ENCODE measurements around the gene ZNF587B. TPM values are rescaled to one million over a fixed set of nuclear protein-coding genes. Genes with fewer than 3 reads are reported as not detected.
"Not testable (repeated sequence)": the region's sequence is repeated elsewhere in the genome, so short reads cannot be mapped to it uniquely, and the experiment has no call there.

Gene ZNF587B
- total RNA-seq, 3 donors from 2014 or later (not counting 1 experiment from before 2014, with no cell fraction given) = 23.4 to 25.7 (median 23.9) TPM

DNA sequence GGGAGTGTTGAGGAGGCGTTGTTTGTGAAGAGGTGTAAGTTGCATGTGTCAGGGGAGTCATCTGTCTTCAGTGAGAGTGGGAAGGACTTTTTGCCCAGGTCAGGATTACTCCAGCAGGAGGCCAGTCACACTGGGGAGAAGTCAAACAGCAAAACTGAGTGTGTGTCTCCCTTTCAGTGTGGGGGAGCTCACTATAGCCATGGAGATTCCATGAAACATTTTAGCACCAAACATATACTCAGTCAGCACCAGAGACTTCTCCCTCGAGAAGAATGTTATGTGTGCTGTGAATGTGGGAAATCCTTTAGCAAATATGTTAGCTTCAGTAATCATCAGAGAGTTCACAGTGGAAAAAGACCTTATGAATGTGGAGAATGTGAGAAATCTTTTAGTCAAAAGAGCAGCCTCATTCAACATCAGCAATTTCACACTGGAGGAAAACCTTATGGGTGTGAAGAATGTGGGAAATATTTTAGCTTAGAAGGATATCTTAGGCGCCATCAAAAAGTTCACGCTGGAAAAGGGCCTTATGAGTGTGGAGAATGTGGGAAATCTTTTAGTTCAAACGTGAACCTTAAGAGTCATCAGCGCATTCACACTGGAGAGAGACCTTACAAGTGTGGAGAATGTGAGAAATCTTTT lies 11.1 kb downstream of the ZNF587B start:
- no peaks in the 10 kb centered on the region for H3K36me3 Mint-ChIP-seq
- H3K9me3 Mint-ChIP-seq = no peaks in the 10 kb centered on the region
- TF ChIP-seq, protein P1, sequence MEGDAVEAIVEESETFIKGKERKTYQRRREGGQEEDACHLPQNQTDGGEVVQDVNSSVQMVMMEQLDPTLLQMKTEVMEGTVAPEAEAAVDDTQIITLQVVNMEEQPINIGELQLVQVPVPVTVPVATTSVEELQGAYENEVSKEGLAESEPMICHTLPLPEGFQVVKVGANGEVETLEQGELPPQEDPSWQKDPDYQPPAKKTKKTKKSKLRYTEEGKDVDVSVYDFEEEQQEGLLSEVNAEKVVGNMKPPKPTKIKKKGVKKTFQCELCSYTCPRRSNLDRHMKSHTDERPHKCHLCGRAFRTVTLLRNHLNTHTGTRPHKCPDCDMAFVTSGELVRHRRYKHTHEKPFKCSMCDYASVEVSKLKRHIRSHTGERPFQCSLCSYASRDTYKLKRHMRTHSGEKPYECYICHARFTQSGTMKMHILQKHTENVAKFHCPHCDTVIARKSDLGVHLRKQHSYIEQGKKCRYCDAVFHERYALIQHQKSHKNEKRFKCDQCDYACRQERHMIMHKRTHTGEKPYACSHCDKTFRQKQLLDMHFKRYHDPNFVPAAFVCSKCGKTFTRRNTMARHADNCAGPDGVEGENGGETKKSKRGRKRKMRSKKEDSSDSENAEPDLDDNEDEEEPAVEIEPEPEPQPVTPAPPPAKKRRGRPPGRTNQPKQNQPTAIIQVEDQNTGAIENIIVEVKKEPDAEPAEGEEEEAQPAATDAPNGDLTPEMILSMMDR (IDR thresholded peaks at IDR 0.05) = no peak
- 97% methylated on average over 4 of the region's 6 CpGs for WGBS (ENCODE audit: insufficient coverage)
- DNase-seq (no peak), ATAC-seq (no peak)
- no peak overlapping the region for H3K4me3 Mint-ChIP-seq
- no peak overlapping the region for H3K27ac Mint-ChIP-seq
- Histone ChIP-seq H3K27me3 (ENCODE audit: control insufficient read depth, insufficient read depth, low read length) (no peaks in the 10 kb centered on the region), H3K36me3 (ENCODE audit: control insufficient read depth, insufficient read depth, low read length) (peaks cover 13% of the 10 kb centered on the region), H3K9me3 (ENCODE audit: control insufficient read depth, insufficient read depth, low read length) (no peaks in the 10 kb centered on the region), H3K4me1 (ENCODE audit: control insufficient read depth, insufficient read depth, low read length) (peaks cover 8% of the 10 kb centered on the region), H3K4me3 (ENCODE audit: low read length) (no peak overlapping the region), H3K27ac (ENCODE audit: low read length) (no peak overlapping the region)
- intact Hi-C loops (cut with micrococcal nuclease) = no loop called here
- H3K4me1 Mint-ChIP-seq = peaks cover 9 to 18% of the 10 kb centered on the region in 2 donors
- no peaks in the 10 kb centered on the region for H3K27me3 Mint-ChIP-seq (ENCODE audit: low read depth in 2 of 2)

DNA sequence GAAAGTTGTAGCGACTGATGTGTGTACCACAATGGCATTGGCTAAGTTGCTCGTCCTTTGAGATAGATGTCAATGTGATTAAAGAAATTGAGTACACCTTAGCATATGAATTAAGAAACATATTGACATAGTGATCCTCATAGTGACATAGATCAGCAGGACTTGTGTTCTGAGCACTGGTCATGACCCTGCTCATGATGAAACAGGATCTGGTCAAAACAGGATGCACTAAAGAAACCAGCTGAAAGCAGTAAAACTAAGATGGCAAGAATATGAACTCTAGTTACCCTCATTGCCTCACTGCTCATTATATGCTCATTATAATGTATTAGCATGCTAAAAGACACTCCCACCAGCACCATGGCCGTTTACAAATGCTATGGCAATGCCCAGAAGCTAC lies 17.1 kb downstream of the ZNF587B start:
- H3K9me3 ChIP-seq (ENCODE audit: control insufficient read depth, insufficient read depth, low read length); H3K27ac ChIP-seq (ENCODE audit: low read length); H3K36me3 ChIP-seq (ENCODE audit: control insufficient read depth, insufficient read depth, low read length); ATAC-seq; DNase-seq; H3K4me3 ChIP-seq (ENCODE audit: low read length); intact Hi-C loops (cut with micrococcal nuclease); H3K9me3 Mint-ChIP-seq; H3K27me3 Mint-ChIP-seq (ENCODE audit: low read depth in 2 of 2); H3K27me3 ChIP-seq (ENCODE audit: control insufficient read depth, insufficient read depth, low read length); H3K36me3 Mint-ChIP-seq; H3K4me3 Mint-ChIP-seq; H3K27ac Mint-ChIP-seq: not testable (repeated sequence)
- peaks cover 18% of the 10 kb centered on the region for H3K4me1 ChIP-seq (ENCODE audit: control insufficient read depth, insufficient read depth, low read length)
- peaks cover 23 to 24% of the 10 kb centered on the region in 2 donors for H3K4me1 Mint-ChIP-seq
- WGBS (ENCODE audit: insufficient coverage) = 50% methylated on average over 2 of the region's 3 CpGs

DNA sequence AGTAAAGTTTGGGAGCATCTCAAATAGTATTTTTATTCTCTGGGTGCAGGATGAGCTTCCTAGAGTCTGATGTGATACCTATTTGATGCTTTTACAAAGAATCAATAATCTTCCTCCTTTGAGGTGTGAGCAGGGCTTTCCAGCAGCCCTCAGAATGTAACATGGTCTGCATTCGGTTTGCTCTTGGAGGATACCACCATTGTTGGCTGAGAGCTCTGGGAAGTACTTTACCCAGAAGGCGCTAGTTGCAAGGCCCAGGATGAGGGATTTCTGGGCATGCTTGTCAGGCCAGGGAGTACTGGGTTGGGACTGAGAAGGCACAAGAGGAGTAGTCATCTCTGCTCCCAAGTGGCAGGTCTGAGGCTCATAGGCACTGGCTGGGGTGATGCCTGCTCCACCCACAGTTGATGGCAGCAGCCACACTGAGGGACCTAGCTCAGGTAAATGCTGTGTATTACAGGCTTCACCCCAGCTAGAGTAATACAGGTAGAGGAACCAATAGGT lies 19.1 kb downstream of the ZNF587B start:
- not testable (repeated sequence) for H3K36me3 ChIP-seq (ENCODE audit: control insufficient read depth, insufficient read depth, low read length); DNase-seq; H3K9me3 Mint-ChIP-seq; H3K27me3 ChIP-seq (ENCODE audit: control insufficient read depth, insufficient read depth, low read length); ATAC-seq; H3K9me3 ChIP-seq (ENCODE audit: control insufficient read depth, insufficient read depth, low read length); H3K4me3 Mint-ChIP-seq; H3K36me3 Mint-ChIP-seq; H3K27me3 Mint-ChIP-seq (ENCODE audit: low read depth in 2 of 2)
- H3K4me1 ChIP-seq (ENCODE audit: control insufficient read depth, insufficient read depth, low read length) = peaks cover 18% of the 10 kb centered on the region
- intact Hi-C loops (cut with micrococcal nuclease) = loop anchor here (1.0 to 2.0 kb wide), 2 partner anchors 30 to 39 kb away; no protein-coding TSS in a partner anchor
- H3K27ac Mint-ChIP-seq = peak overlapping the region; percentile 96 to 98
- peaks cover 29 to 30% of the 10 kb centered on the region in 2 donors for H3K4me1 Mint-ChIP-seq
- WGBS (ENCODE audit: insufficient coverage) = 94% methylated on average over 2 of the region's 2 CpGs
- H3K4me3 ChIP-seq (ENCODE audit: low read length) = peak overlapping the region; percentile 79
- H3K27ac ChIP-seq (ENCODE audit: low read length) = peak overlapping the region; percentile 84

DNA sequence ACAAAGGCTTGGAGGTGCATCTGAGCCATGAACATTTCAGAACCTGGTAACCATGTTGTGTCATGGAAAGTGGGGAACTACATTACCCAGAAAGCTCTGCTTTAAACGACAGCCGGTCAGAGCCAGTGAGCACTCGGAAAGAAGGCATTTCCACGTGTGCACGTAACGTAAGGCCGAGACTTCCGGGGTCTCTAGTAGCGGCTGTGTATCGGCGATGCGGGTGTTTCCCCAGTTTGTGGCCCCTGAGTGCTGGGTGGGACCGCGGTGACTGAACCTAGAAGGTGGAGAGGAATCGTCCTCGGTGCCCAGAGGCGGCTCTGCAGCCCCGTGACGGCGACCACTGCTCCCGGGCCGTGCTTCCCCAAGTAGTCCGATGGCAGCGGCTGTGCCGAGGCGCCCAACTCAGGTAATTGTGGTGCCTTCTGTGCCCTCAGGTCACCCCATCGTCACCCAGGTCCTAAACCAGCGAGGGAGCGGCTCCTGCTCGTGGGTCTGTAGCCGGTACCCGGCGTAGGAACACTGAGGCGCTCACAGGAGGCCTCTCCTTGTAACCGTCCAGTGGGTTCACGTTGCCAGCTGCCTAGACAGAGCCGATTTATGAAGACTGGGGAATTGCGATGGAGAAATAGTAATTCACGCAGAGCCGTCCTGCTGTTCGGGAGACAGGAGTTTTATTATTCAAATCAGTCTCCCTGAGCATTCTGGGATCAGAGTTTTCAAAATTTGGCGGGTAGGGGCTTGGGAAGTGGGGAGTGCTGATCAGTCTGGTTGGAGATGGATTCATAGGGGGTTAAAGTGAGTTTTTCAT lies 19.8 kb downstream of the ZNF587B start, which contains the start of gene ZNF587:
ZNF587 (plus strand) TSS at position 194 of the 808 bp plus-strand sequence; CDS start at position 374, 180 bp downstream.
- peak; percentile 81 to 94 for DNase-seq
- peaks cover 18% of the 10 kb centered on the region for H3K4me1 ChIP-seq (ENCODE audit: control insufficient read depth, insufficient read depth, low read length)
- not testable (repeated sequence) for H3K27me3 ChIP-seq (ENCODE audit: control insufficient read depth, insufficient read depth, low read length); H3K36me3 ChIP-seq (ENCODE audit: control insufficient read depth, insufficient read depth, low read length); H3K36me3 Mint-ChIP-seq; H3K9me3 ChIP-seq (ENCODE audit: control insufficient read depth, insufficient read depth, low read length); H3K27me3 Mint-ChIP-seq (ENCODE audit: low read depth in 2 of 2); H3K9me3 Mint-ChIP-seq
- Mint-ChIP-seq H3K4me1 (peaks cover 29 to 30% of the 10 kb centered on the region in 2 donors), H3K27ac (peak within 1 kb of the TSS; percentile 96 to 98), H3K4me3 (peak within 1 kb of the TSS; percentile 96)
- intact Hi-C loops (cut with micrococcal nuclease) = loop anchor here (1.0 to 2.0 kb wide), 2 partner anchors 31 to 38 kb away; no protein-coding TSS in a partner anchor
- under 1% methylated on average over 42 of the region's 42 CpGs for WGBS (ENCODE audit: insufficient coverage)
- ATAC-seq = peak; percentile 95 to 99 (median 98)
- H3K4me3 ChIP-seq (ENCODE audit: low read length) = peak within 1 kb of the TSS; percentile 79
- H3K27ac ChIP-seq (ENCODE audit: low read length) = peak within 1 kb of the TSS; percentile 84
